Liver (tissue), 9 donors: ENCODE measurements around the gene SH2D4B. TPM values are rescaled to one million over a fixed set of nuclear protein-coding genes. Genes with fewer than 3 reads are reported as not detected.

Source experiments
- DNase-seq: peaks from one replicate; pipeline ENCODE4 v3.0.0-alpha.2; 2017; ENCODE audit warnings: low spot score
- H3K27ac ChIP-seq, 2 donors: one replicate each; pipeline ENCODE4 v1.7.0; 2013; ENCODE audit warnings: inconsistent platforms in 2 of 2, low read length in 2 of 2, control low read depth in 1 of 2, low read depth in 1 of 2, mild to moderate bottlenecking in 1 of 2
- H3K27me3 ChIP-seq, 4 donors: one replicate each; pipeline versions ENCODE4 v1.6.1 to v1.7.0; 2013; ENCODE audit warnings: low read length in 3 of 4, inconsistent platforms in 1 of 4, mild to moderate bottlenecking in 1 of 4, moderate library complexity in 1 of 4; ENCODE audit not compliant: control insufficient read depth in 4 of 4, insufficient read depth in 4 of 4
- H3K36me3 ChIP-seq, 4 donors: one replicate each; pipeline versions ENCODE4 v1.6.1 to v1.7.0; 2013; ENCODE audit warnings: low read length in 3 of 4, mild to moderate bottlenecking in 3 of 4, low read depth in 1 of 4, moderate library complexity in 1 of 4; ENCODE audit not compliant: control insufficient read depth in 4 of 4, insufficient read depth in 3 of 4
- H3K4me1 ChIP-seq, 4 donors: one replicate each; pipeline versions ENCODE4 v1.6.1 to v1.7.0; 2013; ENCODE audit warnings: low read length in 3 of 4, mild to moderate bottlenecking in 3 of 4, moderate library complexity in 1 of 4; ENCODE audit not compliant: control insufficient read depth in 4 of 4, insufficient read depth in 4 of 4
- H3K4me3 ChIP-seq, 3 donors: one replicate each; pipeline versions ENCODE4 v1.6.1 to v1.7.0; 2013; ENCODE audit warnings: low read length in 3 of 3, control low read depth in 1 of 3, low read depth in 1 of 3, mild to moderate bottlenecking in 1 of 3
- H3K9ac ChIP-seq, 2 donors: one replicate each; pipeline ENCODE4 v1.7.0; 2013; ENCODE audit warnings: low read length in 2 of 2, mild to moderate bottlenecking in 2 of 2, moderate library complexity in 2 of 2, control low read depth in 1 of 2, low read depth in 1 of 2
- H3K9me3 ChIP-seq, 4 donors: one replicate each; pipeline versions ENCODE4 v1.6.1 to v1.7.0; 2013; ENCODE audit warnings: low read length in 3 of 4; ENCODE audit not compliant: control insufficient read depth in 4 of 4
- EGR1 ChIP-seq, 2 donors: IDR thresholded peaks; 2 replicates each; pipeline ENCODE4 v1.6.1; 2016 to 2018; ENCODE audit warnings: antibody characterized with exemption in 2 of 2, low read depth in 2 of 2
- FOXA2 ChIP-seq: IDR thresholded peaks from 2 replicates; pipeline ENCODE4 v1.6.1; 2016; ENCODE audit warnings: antibody characterized with exemption
- GABPA ChIP-seq, 2 donors: IDR thresholded peaks in 1 of 2; conservative IDR thresholded peaks in 1 of 2; 2 replicates each; pipeline ENCODE4 v1.6.1; 2016; ENCODE audit warnings: antibody characterized with exemption in 2 of 2, mild to moderate bottlenecking in 1 of 2, moderate library complexity in 1 of 2
- HNF4A ChIP-seq, 2 donors: conservative IDR thresholded peaks; 2 replicates each; pipeline ENCODE4 v1.6.1; 2016; ENCODE audit warnings: antibody characterized with exemption in 2 of 2, mild to moderate bottlenecking in 2 of 2
- JUND ChIP-seq, 2 donors: IDR thresholded peaks; 2 replicates each; pipeline ENCODE4 v1.6.1; 2016; ENCODE audit warnings: antibody characterized with exemption in 2 of 2
- MAX ChIP-seq: IDR thresholded peaks from 2 replicates; pipeline ENCODE4 v1.6.1; 2016; ENCODE audit warnings: antibody characterized with exemption
- RAD21 ChIP-seq, 2 donors: IDR thresholded peaks; 2 replicates each; pipeline ENCODE4 v1.6.1; 2016; ENCODE audit warnings: antibody characterized with exemption in 2 of 2, mild to moderate bottlenecking in 2 of 2
- RXRA ChIP-seq, 2 donors: IDR thresholded peaks; 2 replicates each; pipeline ENCODE4 v1.6.1; 2017 to 2018; ENCODE audit warnings: antibody characterized with exemption in 2 of 2, mild to moderate bottlenecking in 1 of 2
- SP1 ChIP-seq: IDR thresholded peaks from 2 replicates; pipeline ENCODE4 v1.6.1; 2018; ENCODE audit warnings: antibody characterized with exemption, mild to moderate bottlenecking
- TAF1 ChIP-seq: conservative IDR thresholded peaks from 2 replicates; pipeline ENCODE4 v1.6.1; 2016; ENCODE audit warnings: antibody characterized with exemption, mild to moderate bottlenecking
- YY1 ChIP-seq: IDR thresholded peaks from 2 replicates; pipeline ENCODE4 v1.6.1; 2016; ENCODE audit warnings: antibody characterized with exemption, mild to moderate bottlenecking
- WGBS: extraction: QIAGEN DNeasy Blood & Tissue Kit; methylation state at CpG from one replicate; pipeline ENCODE4 v1.1.7; 2013; 5-methylcytosine and 5-hydroxymethylcytosine counted together
- polyA plus RNA-seq, 2 donors: library from polyadenylated mRNA; stranded (reverse) in 1 of 2; unstranded in 1 of 2; fragments of 200-250 nt in 1 of 2; fragments of >200 nt in 1 of 2; fragmentation: Nextera tagmentation in 1 of 2; extraction: Ambion mirVana in 1 of 2; gene quantifications; one replicate each; pipeline versions ENCODE4 v1.2.1 to v1.2.3, GENCODE V29; 2013 to 2015
- total RNA-seq, 2 donors: library from RNA; depleted of rRNA; stranded (reverse); fragments of >200 nt; gene quantifications; one replicate each; pipeline ENCODE4 v1.2.3, GENCODE V29; 2014
- TF ChIP-seq, protein P1 (sequence below): IDR thresholded peaks from 2 replicates; pipeline ENCODE4 v1.6.1; 2016; ENCODE audit warnings: antibody characterized with exemption, mild to moderate bottlenecking
- TF ChIP-seq, protein P2 (sequence below): IDR thresholded peaks from 2 replicates; pipeline ENCODE4 v1.6.1; 2016; ENCODE audit warnings: antibody characterized with exemption
- donor health status: healthy.
- donor health status: healthy.
- donor health status: healthy.
- donor health status: healthy.
- donor health status: healthy.

Gene SH2D4B
- total and polyA plus RNA-seq, 4 donors = 0.19 TPM; not detected in 3

GRCh38 chr10:80538481-80539185, 931 bp downstream of the SH2D4B start:
- Histone ChIP-seq H3K4me3 (no peak overlapping the region), H3K9me3 (no peaks in the 10 kb centered on the region), H3K9ac (no peak overlapping the region), H3K27me3 (no peaks in the 10 kb centered on the region), H3K36me3 (no peaks in the 10 kb centered on the region), H3K27ac (no peak overlapping the region), H3K4me1 (peaks cover 0 to 7% (median 5%) of the 10 kb centered on the region in 4 donors)
- WGBS = 95% methylated on average over 16 of the region's 16 CpGs
- no peak for TF ChIP-seq SP1
- TF ChIP-seq, protein P1, sequence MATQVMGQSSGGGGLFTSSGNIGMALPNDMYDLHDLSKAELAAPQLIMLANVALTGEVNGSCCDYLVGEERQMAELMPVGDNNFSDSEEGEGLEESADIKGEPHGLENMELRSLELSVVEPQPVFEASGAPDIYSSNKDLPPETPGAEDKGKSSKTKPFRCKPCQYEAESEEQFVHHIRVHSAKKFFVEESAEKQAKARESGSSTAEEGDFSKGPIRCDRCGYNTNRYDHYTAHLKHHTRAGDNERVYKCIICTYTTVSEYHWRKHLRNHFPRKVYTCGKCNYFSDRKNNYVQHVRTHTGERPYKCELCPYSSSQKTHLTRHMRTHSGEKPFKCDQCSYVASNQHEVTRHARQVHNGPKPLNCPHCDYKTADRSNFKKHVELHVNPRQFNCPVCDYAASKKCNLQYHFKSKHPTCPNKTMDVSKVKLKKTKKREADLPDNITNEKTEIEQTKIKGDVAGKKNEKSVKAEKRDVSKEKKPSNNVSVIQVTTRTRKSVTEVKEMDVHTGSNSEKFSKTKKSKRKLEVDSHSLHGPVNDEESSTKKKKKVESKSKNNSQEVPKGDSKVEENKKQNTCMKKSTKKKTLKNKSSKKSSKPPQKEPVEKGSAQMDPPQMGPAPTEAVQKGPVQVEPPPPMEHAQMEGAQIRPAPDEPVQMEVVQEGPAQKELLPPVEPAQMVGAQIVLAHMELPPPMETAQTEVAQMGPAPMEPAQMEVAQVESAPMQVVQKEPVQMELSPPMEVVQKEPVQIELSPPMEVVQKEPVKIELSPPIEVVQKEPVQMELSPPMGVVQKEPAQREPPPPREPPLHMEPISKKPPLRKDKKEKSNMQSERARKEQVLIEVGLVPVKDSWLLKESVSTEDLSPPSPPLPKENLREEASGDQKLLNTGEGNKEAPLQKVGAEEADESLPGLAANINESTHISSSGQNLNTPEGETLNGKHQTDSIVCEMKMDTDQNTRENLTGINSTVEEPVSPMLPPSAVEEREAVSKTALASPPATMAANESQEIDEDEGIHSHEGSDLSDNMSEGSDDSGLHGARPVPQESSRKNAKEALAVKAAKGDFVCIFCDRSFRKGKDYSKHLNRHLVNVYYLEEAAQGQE = no peak
- DNase-seq = peak; percentile 27

DNA sequence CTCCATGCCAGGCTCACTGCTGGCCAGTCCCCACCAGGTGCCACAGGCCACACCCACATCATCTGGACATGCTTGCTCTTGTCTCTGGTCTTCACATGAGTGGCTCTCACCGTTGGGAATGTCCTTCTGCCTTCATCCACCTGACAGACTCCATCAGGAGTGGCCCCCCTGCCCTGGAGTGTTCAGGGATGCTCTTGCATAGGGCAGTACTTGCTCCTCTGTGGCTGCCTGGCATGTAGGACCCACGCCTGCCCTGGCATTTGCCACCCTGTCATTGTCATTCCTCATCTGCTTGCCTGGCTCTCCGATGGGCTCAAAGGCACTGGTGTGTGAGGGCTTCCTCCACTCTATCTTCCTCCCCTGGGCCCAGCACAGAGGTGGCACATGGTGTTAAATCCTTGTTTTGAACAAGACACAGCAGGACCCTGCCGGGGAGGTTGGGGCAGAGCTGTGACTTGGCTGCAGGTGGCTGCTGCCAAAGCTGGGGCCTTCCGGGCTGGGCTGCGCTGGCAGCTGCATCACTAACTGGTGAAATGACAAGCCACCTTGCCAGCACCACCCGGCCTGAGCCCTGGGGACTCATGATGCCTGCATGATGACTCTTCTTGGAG, 1.8 kb downstream of the SH2D4B start:
- Histone ChIP-seq H3K27ac (no peak overlapping the region), H3K9me3 (no peaks in the 10 kb centered on the region), H3K36me3 (no peaks in the 10 kb centered on the region), H3K4me3 (no peak overlapping the region), H3K27me3 (no peaks in the 10 kb centered on the region), H3K9ac (no peak overlapping the region), H3K4me1 (peaks cover 0 to 7% (median 5%) of the 10 kb centered on the region in 4 donors)
- TF ChIP-seq SP1 = no peak
- TF ChIP-seq JUND (IDR thresholded peaks at IDR 0.05) = no peak
- TF ChIP-seq RXRA (IDR thresholded peaks at IDR 0.05) = no peak
- TF ChIP-seq RAD21 (IDR thresholded peaks at IDR 0.05) = no peak
- TF ChIP-seq GABPA (IDR thresholded peaks at IDR 0.05 in 1 of 2, conservative IDR thresholded peaks at IDR 0.05 in 1 of 2) = no peak
- TF ChIP-seq, protein P1 = no peak
- no peak for TF ChIP-seq MAX
- 85% methylated on average over 7 of the region's 7 CpGs for WGBS
- DNase-seq = peak; percentile 28

DNA sequence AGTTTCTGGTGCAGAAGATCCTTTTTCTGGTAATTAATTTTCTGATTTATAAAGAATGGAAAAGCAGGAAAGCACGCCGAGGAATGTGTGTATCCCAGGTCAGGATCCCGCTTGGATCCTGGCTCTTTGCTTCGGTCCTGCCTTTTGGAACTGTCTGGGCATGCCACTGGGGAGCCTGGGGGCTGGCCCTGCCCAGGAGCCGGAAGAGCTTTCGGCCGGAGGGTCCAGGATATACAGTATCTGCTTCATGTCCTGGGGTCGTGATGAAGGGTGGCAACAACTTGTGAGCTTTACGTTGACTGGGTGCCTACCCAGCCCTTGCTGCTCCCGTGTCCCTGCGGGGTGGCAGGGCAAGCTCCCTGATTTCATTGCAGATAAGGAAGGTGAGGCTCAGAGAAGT, 2.4 kb downstream of the SH2D4B start:
- no peak overlapping the region for H3K4me3 ChIP-seq
- 89% methylated on average over 11 of the region's 11 CpGs for WGBS
- H3K4me1 ChIP-seq = peaks cover 0 to 7% (median 5%) of the 10 kb centered on the region in 4 donors
- H3K9ac ChIP-seq = no peak overlapping the region
- no peaks in the 10 kb centered on the region for H3K27me3 ChIP-seq
- DNase-seq = no peak
- no peaks in the 10 kb centered on the region for H3K9me3 ChIP-seq
- H3K36me3 ChIP-seq = no peaks in the 10 kb centered on the region
- H3K27ac ChIP-seq = no peak overlapping the region
- no peak for TF ChIP-seq MAX
- TF ChIP-seq HNF4A (conservative IDR thresholded peaks at IDR 0.05) = no peak
- no peak for TF ChIP-seq FOXA2
- no peak for TF ChIP-seq EGR1 (IDR thresholded peaks at IDR 0.05; ENCODE audit: low read depth in 2 of 2)
- TF ChIP-seq GABPA (IDR thresholded peaks at IDR 0.05 in 1 of 2, conservative IDR thresholded peaks at IDR 0.05 in 1 of 2) = no peak
- TF ChIP-seq SP1 = no peak
- TF ChIP-seq, protein P1 = no peak
- TF ChIP-seq, protein P2, sequence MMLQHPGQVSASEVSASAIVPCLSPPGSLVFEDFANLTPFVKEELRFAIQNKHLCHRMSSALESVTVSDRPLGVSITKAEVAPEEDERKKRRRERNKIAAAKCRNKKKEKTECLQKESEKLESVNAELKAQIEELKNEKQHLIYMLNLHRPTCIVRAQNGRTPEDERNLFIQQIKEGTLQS = no peak
- TF ChIP-seq TAF1 = no peak
- TF ChIP-seq RXRA (IDR thresholded peaks at IDR 0.05) = no peak
- no peak for TF ChIP-seq YY1
